ENCODE results near the gene OAF.
"Not testable (repeated sequence)": the region's sequence is repeated elsewhere in the genome, so short reads cannot be mapped to it uniquely, and the experiment has no call there.

The OAF gene

DNA sequence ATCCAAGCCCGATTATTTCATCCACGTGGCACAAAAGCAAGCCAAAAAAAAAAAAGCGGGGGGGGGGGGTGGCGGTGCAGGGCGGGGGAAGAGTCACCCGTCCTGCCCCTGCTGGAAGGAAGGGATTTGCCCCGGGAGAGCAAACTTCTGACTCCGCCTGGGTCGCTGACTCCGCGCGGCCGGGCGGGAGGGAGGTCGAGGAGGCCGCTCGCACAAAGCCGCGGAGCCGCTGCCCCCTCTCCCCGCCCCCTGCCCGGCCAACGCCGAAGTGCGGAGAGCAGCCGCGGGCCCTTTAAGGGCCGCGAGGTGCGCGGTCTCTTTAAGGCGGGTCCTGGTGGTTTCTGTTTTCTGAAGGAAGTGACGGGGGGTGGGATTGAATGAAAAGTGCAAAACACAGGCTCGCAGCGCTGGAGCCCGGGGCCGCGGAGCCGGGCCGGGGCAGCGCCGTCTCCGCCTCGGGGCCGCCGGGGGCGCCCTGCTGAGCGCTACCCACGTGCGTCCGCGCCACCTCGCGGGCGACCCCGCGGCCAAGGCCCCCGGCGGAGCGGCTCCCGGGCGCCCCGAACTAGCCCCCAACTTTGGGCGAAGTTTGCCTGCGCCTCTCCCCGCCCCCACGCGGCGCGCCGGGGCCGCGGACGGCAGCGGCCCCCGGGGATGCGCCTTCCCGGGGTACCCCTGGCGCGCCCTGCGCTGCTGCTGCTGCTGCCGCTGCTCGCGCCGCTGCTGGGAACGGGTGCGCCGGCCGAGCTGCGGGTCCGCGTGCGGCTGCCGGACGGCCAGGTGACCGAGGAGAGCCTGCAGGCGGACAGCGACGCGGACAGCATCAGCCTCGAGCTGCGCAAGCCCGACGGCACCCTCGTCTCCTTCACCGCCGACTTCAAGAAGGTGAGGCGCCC, at the start of gene OAF:
OAF (plus strand) TSS at position 407 of the 896 bp plus-strand sequence; CDS start at position 655, 248 bp downstream.
- no peak for DNase-seq

- DNase-seq = no peak
Observed at GRCh38 chr11:120167659-120168058, 43.2 kb upstream of the OAF start.

DNA sequence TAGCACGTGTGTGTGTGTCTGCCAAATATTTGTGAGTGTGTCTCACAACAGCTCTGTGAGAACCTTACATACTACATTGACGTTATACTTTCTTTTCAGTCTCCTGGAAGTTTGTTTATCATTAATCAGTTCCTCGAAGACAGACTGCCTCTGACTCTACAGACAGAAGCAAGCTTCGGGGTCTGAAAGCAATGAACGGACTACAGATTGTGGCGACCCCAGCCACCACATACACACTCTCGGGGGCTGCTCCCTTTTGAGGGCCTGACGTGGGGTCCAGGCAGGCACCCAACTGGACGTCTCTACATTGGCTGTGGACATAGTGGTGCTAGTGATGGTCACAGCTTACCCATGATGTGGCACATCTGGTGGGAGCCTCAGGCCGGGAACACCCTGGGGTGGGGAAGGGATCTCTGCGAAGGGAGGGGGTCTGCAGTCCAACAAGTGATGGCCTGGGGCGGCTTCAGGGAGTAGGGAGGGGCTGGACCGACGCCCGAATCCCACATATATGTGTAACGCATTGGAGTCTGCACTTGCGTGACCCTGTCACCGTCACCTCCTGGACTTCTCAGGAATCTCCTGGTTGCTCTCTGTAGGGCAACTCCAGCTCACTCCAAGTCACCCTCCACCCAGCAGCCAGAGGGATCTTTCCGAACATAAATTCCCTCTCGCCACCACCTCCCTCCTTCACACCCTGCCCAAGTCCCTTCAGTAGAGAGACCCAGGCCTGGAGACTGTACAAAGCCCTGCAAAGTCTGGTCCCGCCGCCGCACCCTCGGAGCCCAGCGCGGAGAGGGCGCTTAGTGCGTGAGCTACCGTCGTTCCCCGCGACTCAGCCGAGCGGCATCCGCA, 42.5 kb upstream of the OAF start:
- no peak for DNase-seq

- DNase-seq = peak; percentile 45
Observed at GRCh38 chr11:120168960-120169681, 41.7 kb upstream of the OAF start.

- no peak for DNase-seq
Observed at GRCh38 chr11:120169981-120170698, 40.7 kb upstream of the OAF start.

DNA sequence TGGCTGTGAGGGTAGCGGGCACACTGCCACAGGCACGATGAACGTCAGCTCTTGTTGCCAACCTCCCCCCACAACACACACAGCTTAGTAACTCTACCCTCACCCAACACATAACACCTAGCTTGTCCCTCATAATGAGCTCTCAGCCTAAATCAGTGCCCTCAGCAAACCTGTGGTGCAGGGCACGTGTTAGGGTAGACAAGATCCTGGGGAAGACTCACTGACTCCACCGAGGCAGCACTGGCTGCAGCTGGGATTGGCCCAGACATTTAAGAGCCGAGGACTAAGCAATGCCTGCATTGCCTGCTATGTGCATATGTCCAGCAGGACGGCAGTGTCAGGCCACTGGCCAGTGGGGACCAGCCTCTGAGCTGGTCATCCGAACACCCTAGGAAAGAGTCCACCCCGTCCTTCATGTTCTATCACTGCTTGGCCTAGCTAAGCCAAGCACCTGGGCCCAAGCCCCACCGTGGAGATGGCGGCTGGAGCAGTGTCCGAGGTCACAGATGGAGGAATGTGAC, 40.0 kb upstream of the OAF start:
- DNase-seq = no peak

DNA sequence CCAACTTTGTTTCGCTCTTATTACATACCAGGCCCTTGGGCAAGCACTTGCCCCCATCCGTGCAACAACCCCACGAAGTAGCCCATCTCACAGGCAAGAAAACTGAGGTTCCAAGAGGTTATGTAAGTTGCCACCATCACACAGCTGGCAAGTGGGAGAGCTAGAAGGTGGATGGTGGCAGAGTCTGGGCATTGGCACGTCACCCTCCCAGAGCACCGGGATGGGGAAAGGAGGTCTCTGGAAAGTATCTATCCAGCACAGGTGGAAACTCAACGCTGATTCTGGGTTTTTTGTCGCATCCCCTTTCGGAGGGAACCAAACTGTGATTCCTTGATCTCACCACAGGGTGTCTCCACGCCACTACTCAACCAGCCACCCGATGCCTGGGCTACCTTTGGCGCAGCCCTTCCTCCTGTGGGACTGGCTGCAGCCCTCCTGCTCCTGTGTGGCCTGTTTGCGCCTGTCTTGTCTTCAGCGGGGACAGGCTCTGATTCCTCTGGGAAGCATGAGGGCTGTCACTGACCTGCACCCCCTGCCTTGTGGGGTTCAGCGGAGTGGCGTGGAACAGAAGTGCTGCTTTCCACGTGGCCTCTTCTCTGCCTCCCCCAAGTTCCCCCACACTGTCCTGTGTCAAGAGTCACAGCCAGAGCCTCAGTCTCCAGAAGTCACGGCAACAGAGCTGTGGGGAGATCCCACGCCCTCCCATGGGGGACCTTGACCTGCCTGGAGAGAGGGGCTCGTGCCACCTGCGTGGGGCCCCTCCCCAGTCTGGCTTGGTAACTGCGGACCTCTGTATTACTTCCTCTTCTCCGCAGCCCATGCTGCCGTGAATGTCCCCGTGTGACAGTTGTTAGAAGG, 38.5 kb upstream of the OAF start:
- peak; percentile 3 for DNase-seq

- DNase-seq = no peak
Observed at GRCh38 chr11:120173019-120173705, 37.7 kb upstream of the OAF start.

GRCh38 chr11:120173807-120174206, 37.0 kb upstream of the OAF start:
- DNase-seq = no peak

GRCh38 chr11:120174866-120175265, 36.0 kb upstream of the OAF start:
- no peak for DNase-seq

GRCh38 chr11:120178561-120179056, 32.2 kb upstream of the OAF start:
- no peak for DNase-seq

GRCh38 chr11:120179057-120179672, 31.7 kb upstream of the OAF start:
- no peak for DNase-seq

DNA sequence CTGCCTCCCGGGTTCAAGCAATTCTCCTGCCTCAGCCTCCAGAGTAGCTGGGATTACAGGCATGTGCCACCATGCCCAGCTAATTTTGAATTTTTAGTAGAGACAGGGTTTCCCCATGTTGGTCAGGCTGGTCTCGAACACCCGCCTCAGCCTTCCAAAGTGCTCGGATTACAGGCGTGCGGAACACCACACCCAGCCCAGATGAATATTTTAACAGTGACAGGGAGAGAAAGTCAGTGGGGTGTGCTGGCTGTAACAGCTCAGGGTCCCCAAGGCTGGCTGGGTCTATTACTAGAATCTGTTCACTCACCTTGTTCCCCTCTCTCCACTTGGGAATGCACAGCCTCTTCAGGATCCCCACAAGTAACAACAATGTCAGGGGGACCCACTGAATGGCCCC, 30.8 kb upstream of the OAF start:
- not testable (repeated sequence) for DNase-seq

DNA sequence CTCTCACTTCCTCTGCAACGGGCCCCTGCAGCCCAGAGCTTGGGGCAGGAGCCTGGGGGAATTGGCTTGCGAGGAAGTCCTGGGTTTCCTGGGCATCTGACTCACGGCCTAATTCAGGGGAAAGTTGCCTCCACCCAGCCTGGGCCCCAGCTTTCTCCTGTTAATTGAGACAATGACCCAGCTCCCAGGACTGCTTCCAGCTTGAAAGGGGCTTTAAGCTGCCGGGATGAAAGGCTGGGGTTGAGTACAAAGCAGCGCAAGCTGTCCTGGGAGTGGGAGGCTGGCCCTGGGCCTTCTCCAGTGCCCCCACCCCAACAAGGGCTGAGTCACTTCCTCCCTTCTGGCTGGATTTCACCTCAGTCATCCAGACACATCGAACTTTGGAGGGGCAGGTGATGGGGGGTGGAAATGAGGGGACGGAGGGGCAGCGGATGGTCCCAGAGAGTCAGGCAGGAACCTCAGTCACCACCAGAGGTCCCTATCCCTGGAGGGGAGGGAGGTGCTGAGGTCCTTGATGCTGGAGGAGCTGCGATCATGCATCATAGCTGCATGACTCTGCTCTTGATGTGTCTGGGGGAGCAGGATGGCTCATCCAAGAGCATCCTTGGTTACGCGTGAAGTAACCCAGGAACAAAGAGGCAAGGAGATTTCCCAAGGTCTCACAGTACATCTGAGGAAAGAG, 30.1 kb upstream of the OAF start:
- DNase-seq = no peak

DNA sequence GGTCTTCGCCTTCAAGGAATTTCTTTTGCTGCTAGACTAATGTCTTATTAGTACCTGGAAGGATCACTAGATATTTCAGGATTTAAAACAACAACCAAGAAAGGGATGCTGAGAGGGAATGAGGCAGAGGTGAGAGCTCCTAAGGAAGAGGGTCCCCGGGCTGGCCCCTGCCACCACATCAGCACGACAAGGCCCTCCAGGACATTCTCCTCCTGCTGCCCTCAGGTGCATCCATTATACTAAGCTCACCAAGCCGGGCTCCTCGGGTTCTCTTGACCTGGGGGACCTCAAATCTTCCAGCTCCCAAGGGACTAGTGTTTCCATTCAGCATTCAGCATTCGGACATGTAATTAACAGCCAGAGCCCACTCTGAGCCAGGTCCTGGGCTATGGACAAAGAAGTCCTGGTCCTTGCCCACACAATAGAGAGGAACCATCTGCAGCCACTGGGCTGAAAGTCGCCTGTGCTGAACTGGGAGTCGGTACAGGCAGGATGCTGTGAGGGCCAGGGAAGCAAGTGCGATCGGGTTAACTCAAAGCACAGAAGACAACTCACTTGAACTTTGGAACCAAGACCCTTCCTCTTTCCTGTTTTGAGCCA, 29.4 kb upstream of the OAF start:
- no peak for DNase-seq

- DNase-seq = no peak
Observed at GRCh38 chr11:120182372-120182771, 28.5 kb upstream of the OAF start.

DNA sequence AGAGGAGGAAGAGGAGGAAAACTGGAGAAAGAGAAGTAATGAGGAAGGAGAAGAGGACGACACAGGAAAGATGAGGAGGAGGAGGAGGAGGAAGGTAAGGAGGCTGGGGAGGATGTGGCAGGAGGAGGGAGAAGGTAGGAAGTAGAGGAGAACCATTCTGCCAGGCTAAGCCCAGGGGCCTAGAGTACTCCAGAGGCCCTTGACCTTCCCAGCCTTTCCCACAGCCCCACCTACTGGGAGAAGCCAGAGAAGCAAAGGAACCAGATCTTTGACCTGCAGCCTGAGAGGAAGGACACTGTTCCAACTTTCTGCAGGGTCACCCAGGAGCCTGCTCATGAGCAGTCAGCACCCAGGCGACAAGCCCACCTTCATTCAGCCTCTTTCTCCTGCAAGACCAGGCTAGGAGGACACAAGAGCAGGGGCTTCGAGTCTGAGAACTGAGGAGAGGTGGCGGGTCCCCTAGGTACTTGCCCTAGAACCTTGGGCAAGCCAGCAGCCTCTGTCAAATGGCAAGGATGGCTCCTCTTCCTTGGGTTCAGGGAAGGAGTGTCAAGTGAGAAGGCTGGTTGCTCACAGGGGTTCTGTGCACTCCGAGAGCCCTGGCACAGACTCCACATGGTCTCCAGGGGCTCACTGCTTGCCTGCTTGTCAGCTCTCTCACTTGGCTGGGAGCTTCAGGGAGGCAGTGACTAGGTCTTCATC, 27.9 kb upstream of the OAF start:
- DNase-seq = no peak

- DNase-seq = no peak
Observed at GRCh38 chr11:120183701-120184141, 27.1 kb upstream of the OAF start.

All from NCI-H510A treated with DMSO at 0.1 percent for 48 hours (cell line).